Right forelimb (tissue), 1 donor: ENCODE measurements around the gene RNU7-1.
A peak's percentile ranks its signal among the peaks of the same experiment; 100 is the strongest.

Source experiments
- DNase-seq: peaks from one replicate; pipeline ENCODE4 v3.0.0-alpha.2; 2018

RNU7-1 gene

DNA sequence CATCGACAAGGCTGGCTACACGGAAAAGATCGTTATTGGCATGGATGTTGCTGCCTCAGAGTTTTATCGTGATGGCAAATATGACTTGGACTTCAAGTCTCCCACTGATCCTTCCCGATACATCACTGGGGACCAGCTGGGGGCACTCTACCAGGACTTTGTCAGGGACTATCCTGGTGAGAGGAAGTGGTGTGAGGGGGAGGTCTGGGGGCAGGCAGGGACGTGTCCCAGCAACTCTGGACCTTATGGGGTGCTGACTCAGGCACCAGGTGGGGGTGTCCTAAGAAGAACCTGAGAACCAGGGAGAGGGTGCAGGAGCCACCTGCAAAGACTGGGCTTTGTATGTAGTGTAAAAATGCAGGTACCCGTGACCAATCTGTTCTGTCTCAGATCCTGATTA is 24.0 kb upstream of the RNU7-1 start:
- no peak for DNase-seq

DNA sequence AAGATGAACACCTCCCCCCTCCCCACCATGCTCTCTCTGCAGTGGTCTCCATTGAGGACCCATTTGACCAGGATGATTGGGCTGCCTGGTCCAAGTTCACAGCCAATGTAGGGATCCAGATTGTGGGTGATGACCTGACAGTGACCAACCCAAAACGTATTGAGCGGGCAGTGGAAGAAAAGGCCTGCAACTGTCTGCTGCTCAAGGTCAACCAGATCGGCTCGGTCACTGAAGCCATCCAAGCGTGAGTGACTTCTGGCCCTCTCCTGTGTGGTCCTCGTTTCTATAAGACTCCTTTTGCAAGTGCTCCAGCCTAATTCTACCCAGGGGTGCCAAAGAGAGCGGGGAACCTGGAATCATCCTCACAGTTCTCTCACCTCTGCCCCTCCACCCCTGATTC is 22.1 kb upstream of the RNU7-1 start:
- no peak for DNase-seq

DNA sequence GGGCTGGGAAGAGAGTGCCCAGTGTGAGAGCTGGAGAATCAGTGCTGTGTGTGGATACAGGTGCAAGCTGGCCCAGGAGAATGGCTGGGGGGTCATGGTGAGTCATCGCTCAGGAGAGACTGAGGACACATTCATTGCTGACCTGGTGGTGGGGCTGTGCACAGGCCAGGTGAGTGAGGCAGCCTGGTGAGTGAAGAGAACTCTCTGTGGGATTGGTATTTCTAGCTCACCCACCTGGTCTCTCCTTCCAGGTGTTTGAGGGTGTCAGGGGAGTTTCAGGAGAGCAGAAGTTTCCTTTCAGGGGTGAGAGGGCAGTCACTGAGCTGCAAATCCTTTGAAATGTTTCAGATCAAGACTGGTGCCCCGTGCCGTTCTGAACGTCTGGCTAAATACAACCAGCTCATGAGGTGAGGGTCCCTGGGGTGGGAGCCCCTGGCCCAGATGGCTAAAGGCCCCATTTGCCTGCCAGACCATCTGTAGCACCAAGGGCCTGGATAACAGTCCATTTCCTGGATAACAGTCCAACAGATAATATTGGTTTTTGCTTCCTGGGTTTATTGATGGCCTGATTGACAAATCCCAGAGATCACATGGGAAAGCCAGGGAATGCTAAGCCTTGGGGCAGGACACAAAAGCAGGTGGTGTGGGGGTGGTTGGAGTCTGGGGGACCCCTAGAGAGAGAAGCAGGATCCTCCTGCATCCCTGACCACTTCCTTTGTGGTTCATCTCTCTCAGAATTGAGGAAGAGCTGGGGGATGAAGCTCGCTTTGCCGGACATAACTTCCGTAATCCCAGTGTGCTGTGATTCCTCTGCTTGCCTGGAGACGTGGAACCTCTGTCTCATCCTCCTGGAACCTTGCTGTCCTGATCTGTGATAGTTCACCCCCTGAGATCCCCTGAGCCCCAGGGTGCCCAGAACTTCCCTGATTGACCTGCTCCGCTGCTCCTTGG is 21.3 kb upstream of the RNU7-1 start:
- DNase-seq, result no peak

DNA sequence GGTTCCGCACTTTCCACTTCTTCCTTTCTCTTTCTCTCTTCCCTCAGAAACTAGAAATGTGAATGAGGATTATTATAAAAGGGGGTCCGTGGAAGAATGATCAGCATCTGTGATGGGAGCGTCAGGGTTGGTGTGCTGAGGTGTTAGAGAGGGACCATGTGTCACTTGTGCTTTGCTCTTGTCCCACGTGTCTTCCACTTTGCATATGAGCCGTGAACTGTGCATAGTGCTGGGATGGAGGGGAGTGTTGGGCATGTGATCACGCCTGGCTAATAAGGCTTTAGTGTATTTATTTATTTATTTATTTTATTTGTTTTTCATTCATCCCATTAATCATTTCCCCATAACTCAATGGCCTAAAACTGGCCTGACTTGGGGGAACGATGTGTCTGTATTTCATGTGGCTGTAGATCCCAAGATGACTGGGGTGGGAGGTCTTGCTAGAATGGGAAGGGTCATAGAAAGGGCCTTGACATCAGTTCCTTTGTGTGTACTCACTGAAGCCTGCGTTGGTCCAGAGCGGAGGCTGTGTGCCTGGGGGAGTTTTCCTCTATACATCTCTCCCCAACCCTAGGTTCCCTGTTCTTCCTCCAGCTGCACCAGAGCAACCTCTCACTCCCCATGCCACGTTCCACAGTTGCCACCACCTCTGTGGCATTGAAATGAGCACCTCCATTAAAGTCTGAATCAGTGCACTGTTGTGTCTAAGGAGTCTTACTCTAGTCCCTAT is 20.4 kb upstream of the RNU7-1 start:
- DNase-seq, result no peak

DNA sequence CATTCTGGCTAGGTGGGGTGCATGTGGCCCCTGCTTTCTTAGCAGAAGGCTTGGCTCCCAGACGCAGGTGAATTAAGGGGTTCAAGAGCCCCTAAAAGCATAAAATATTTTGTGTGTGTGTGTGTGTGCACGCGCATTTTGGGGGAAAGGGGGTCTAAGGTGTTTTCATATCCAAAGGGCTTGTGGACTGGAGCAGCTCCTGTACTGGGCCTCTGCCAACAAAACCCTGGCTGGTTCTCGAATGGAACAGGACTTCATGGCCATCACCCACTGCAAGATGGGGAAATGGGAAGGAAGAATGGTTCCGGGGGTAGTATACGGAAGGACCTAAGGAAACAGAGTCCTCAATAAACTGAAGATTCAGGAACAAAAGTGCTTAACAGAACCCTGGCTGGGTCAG is 19.8 kb upstream of the RNU7-1 start:
- no peak for DNase-seq

DNA sequence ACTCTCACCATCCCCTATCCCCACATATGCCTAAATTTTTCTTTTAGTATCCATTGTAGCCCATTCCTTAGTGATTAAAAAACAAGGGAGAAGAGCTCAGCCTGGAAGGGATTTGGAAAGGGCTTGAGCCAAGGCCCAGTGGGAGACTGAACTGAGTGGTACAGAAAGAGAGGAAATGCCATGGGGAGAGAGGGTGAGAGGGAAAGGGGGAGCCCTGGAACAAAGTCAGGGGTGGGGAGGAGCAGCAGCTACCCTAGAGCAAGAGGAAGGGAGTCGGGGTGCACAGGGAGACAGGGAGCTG is 18.4 kb upstream of the RNU7-1 start:
- DNase-seq, result no peak

DNA sequence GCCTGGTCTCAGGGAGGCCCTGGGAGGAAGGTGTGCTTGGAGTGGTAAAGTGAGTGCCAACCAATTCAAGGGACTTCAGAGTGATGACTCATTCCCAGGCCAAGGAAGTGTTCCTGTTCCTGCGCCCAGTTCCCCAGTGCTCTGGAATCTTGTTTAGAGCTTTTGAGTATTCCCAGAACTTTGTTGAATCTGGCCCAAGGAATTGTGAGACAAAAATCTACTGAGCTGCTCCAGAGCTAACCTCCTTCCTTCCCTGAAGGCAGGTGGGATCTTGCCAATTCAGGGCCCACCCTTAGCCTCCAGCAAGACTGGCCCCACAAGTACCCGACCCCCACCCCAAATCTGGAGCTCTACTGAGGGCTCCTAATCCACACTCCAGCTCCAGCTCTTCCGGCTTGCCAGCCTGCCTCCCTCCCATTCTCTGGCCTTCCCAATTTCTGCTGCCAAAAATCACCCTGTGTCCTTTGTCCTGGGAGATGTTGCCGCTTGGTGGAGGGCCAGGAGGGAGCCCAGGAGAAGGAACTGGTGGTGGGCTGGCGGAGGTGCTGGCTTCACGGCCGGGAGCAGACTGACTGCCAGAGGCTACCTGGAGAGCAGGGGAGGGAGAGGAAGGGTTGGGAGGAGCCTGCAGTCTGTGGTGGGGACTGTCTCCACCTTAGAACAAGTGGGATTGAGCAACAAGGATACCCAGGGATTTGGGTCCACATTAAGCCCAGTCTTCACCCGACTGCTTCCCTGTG is 17.9 kb upstream of the RNU7-1 start:
- peak; percentile 81 for DNase-seq

DNA sequence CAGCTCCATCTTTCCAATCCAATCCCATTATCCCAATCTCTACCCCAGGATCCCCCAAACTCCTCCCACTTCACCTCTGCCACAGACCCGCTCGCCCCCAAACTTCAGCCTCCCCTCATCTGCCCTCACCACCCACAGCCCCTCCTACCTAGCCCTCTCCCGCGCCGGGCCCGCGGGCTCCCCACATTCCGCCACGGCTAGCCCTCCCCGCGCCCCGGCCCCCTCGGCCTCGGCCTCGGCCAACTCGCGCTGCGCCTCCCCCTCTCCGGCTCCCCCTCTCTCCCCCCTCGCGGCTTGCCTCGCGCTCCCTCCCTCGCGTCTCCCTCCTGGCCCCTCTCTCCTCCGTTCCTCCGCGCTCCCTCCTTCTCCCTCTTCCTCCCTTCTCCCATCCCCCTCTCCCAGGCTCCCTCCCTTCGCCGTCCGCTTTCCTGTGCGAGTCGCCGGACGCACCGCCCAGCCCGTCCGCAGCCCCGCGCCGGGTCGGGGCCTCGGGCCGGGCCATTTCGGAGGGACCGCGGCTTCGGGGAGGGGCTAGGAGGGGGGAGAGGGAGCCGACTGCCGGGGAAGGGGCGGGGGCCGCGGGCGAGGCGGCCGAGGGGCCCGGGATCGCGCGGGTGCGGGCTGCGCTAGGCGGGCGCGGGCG is 16.1 kb upstream of the RNU7-1 start, which contains the start of gene ATN1:
TSS of gene ATN1 (plus strand) at position 581 of the 643 bp plus-strand sequence. CDS start 6,043 bp downstream, outside the sequence.
- DNase-seq, result peak; percentile 90

DNA sequence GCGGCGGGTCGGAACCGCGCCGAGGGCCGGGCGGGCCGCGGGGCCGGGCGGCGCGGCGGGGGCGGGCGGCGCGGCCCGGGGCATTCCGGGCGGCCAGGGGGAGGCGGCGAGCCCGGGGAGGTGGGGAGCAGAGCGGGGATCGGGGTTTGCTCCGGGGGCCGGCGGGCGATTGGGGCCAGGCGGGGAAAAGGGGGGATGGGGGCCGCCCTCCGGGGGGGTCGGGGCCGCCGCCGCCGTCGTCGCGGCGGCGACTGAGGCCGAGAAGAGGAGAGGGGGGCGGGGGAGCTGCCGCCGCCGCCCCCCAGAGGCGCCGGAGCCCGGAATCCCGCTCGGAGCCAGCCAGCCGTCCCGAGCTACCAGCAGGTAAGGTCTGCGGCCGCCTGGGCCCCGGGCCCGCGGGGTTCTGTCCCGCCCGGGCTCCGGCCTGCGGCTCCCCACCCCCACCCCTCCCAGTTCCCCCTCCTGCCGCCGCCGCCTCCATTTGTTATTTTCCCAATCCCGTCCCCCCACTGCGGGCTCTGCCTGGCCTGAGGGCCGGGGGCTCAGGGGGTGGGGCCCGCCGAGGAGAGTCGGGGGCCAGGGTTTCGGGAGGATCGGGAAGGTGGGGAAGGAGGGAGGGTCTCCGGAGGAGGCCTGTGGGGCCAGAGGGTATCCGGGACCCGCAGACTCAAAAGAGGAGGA is 15.5 kb upstream of the RNU7-1 start:
- peak; percentile 56 for DNase-seq

DNA sequence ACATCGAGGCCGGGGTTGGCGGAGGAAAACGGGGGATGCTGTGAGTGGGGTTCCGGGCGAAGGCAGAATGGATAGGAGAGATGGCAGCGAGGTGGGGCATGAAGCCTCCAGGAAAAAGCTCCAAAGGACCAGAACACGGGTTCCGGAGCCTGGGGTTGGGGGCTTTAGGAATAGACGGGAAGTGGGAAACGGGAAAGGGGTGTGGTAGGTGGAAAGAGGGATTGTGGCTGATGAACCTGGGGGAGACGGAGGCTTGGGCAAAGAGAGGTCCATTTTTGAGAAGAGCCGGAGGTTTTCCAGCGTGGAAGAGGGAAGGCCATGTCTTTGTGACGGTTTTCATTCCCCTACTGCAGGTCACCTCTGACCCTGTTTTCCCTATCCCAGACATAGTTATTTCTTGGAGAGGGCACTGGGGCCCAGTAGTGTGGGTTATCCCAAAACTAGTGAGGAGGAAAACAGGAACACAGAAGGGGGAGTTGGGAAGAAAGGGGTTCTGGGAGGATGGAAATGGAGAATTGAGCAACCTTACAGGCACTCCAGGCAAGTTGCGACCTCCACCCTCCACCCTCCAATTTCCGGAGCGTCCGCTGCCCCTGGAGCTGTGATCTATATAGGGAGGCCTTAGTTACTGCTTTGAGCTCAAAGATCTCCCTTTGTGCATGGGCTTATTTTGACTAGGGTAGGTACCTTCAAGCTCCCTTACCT is 14.8 kb upstream of the RNU7-1 start:
- DNase-seq, result no peak

DNA sequence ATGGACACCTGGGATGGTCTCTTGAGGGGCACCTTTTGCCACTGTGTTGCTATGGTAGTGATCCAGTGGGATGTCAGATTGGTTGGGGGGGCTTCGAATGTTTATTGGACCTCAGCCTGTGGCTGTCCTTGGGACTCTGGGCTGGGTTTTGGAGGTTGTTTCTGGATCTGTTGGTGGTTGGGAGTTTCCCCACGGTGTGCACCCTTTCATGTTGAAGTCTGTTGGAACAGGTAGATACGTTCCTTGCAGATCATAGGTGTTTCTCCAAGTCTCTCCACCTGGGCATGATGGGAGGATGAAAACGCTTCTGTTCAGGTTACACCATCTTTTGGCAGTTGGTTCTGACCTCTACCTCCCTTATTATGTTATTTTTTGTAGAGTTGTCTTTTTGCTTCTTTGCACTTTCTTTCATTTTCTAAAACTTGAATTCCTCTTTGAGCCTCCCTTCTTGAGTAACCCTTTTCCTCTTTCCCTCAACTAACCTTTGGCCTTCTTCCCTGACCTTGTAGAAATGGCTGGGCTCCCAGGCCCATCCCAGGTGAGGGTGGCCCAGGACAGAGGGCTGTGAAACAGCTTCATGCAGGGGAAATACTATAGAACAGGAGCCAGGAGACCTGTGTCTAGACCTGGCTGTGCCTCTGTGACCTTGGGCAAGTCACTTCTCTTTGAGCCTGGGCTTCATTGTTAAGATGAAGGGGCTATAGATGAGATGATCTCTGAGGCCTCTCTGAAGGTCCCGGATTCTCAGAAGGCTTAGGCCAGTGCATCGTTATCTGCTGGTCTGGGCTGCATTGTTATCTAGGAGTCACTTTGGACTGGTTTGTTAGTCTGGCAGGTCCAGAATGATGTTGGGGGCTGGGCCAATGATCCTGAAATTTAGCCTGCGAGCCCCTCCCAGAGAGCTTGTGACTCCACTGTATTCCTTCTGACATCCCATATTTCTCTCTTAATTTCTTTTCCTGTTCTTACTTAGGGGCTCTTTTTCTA is 13.9 kb upstream of the RNU7-1 start:
- no peak for DNase-seq

DNA sequence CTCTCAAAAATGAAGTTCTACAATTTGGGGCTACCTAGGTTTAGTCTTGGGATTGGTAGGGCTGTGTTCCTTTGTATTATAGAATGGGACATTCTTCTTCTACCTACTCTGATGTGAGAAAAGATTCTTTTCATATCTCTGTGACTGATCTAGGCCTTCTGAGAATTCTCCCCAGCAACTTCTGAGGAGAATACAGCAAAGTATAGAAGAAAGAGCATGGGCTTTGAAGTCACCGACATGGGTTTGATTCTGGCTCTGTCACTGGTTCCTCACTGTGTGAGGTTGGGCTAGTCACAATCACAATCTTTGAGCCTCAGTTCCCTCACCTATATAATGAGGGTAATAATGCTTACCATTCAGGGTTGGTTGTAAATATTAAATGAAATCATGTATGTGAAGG is 10.8 kb upstream of the RNU7-1 start:
- DNase-seq, result no peak

DNA sequence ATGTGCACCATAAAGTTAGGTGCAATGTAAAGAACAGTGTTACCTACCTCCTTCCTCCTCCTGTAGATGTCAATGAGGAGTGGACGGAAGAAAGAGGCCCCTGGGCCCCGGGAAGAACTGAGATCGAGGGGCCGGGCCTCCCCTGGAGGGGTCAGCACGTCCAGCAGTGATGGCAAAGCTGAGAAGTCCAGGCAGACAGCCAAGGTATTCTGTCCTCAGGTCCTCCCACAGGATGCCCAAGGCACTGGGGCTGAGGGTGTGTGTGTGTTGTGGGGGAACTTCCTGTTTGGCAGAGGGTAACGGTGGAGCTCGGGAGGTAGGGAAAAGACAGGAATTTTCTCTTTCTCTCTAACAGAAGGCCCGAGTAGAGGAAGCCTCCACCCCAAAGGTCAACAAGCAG is 9.5 kb upstream of the RNU7-1 start:
- peak; percentile 44 for DNase-seq

DNA sequence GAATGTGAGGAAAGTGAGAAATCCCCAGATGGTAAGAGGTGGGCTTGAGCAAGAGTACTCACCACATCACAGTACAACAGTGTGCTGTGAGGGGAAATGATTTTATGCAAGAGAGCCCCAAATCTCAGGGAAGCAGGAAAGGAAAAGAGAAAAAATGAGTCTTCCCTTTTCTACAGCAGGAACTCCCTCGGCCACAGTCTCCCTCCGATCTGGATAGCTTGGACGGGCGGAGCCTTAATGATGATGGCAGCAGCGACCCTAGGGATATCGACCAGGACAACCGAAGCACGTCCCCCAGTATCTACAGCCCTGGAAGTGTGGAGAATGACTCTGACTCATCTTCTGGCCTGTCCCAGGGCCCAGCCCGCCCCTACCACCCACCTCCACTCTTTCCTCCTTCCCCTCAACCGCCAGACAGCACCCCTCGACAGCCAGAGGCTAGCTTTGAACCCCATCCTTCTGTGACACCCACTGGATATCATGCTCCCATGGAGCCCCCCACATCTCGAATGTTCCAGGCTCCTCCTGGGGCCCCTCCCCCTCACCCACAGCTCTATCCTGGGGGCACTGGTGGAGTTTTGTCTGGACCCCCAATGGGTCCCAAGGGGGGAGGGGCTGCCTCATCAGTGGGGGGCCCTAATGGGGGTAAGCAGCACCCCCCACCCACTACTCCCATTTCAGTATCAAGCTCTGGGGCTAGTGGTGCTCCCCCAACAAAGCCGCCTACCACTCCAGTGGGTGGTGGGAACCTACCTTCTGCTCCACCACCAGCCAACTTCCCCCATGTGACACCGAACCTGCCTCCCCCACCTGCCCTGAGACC is 8.0 kb upstream of the RNU7-1 start:
- peak; percentile 43 for DNase-seq

DNA sequence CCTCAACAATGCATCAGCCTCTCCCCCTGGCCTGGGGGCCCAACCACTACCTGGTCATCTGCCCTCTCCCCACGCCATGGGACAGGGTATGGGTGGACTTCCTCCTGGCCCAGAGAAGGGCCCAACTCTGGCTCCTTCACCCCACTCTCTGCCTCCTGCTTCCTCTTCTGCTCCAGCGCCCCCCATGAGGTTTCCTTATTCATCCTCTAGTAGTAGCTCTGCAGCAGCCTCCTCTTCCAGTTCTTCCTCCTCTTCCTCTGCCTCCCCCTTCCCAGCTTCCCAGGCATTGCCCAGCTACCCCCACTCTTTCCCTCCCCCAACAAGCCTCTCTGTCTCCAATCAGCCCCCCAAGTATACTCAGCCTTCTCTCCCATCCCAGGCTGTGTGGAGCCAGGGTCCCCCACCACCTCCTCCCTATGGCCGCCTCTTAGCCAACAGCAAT is 7.4 kb upstream of the RNU7-1 start:
- DNase-seq, result no peak

DNA sequence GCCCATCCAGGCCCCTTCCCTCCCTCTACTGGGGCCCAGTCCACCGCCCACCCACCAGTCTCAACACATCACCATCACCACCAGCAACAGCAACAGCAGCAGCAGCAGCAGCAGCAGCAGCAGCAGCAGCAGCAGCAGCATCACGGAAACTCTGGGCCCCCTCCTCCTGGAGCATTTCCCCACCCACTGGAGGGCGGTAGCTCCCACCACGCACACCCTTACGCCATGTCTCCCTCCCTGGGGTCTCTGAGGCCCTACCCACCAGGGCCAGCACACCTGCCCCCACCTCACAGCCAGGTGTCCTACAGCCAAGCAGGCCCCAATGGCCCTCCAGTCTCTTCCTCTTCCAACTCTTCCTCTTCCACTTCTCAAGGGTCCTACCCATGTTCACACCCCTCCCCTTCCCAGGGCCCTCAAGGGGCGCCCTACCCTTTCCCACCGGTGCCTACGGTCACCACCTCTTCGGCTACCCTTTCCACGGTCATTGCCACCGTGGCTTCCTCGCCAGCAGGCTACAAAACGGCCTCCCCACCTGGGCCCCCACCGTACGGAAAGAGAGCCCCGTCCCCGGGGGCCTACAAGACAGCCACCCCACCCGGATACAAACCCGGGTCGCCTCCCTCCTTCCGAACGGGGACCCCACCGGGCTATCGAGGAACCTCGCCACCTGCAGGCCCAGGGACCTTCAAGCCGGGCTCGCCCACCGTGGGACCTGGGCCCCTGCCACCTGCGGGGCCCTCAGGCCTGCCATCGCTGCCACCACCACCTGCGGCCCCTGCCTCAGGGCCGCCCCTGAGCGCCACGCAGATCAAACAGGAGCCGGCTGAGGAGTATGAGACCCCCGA is 6.8 kb upstream of the RNU7-1 start:
- peak; percentile 74 for DNase-seq

DNA sequence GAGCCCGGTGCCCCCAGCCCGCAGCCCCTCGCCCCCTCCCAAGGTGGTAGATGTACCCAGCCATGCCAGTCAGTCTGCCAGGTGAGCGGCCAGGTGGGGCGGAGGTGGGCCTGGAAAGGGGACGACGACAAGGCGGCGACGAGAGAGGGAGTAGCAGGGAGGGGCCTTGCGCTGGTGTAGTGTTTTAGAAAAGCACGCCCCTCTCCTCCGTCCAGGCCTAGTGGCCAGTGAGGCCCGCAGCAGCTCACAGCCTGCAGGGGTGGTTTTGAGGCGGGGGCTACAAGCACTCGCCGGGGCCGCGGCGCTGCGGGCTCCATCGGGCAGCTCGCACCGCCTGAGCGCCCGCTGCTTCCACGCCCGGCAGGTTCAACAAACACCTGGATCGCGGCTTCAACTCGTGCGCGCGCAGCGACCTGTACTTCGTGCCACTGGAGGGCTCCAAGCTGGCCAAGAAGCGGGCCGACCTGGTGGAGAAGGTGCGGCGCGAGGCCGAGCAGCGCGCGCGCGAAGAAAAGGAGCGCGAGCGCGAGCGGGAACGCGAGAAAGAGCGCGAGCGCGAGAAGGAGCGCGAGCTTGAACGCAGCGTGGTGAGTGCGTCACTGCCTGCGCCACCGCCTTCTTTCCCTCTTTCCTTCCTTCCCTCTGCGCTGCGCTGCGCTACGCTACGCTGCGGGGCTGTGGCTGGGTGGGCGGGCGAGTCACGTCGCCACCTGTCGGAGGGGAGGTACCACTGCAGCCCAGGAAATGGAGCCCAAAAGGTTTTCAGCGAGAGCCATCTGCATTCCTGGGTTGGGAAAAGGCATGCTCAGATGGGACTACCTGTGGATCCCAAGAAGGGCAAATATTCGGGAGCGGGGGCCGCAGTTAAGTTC is 5.9 kb upstream of the RNU7-1 start:
- DNase-seq, result peak; percentile 95
